HepG2 (cell line): Measurements from ENCODE around the gene CHRNA3. TPM values are rescaled to one million over a fixed set of nuclear protein-coding genes. Genes with fewer than 3 reads are reported as not detected.

ENCODE experiments used
- ATAC-seq: fragments of 200-7000 bp; cut with Tn5 transposase; 3 replicates; pipeline ENCODE4 v1.9.1; 2020; ENCODE audit warnings: mild to moderate bottlenecking, moderate library complexity
- BruUV-seq: library from RNA; stranded (reverse); fragments of 400-500 nt; replicated peaks from 2 replicates; lab custom pipeline; 2021; lab: Mats Ljungman, UMichigan
- CTCF ChIA-PET: fragments of 300-600 bp; formaldehyde crosslinking; extraction: SDS; loops from one replicate; lab custom pipeline; 2021; ENCODE audit warnings: low total read pairs, inconsistent platforms, low intra/inter-chr PET ratio; lab: Yijun Ruan, JAX
- POLR2A ChIA-PET: fragments of 350-600 bp; sonication (Branson Sonifier 250); formaldehyde crosslinking; loops from one replicate; lab custom pipeline; 2020; ENCODE audit warnings: antibody characterized with exemption, inconsistent platforms; lab: Yijun Ruan, JAX
- DNase-seq: peaks from one replicate; pipeline ENCODE4 v3.0.0-alpha.2; 2015; ENCODE audit warnings: low spot score
- FAIRE-seq: peaks from 3 replicates; lab custom pipeline; 2011; peaks lifted over from hg19 to GRCh38; lab: Jason Lieb, UNC
- H2AFZ ChIP-seq: one replicate; pipeline ENCODE4 v1.6.1; 2011; ENCODE audit warnings: low read length, inconsistent platforms
- H3K27ac ChIP-seq: fragments of 300-600 bp; 3 replicates; pipeline ENCODE4 v1.8.0; 2011; ENCODE audit warnings: mixed run types, mild to moderate bottlenecking, mixed read lengths, low read length, inconsistent platforms; ENCODE audit not compliant: insufficient read depth; ENCODE audit errors: extremely low read length
- H3K27me3 ChIP-seq, 2 experiments: fragments of 200-600 bp in 1 of 2; 2 replicates in 1 of 2; 3 replicates in 1 of 2; pipeline versions ENCODE4 v1.6.0 to v1.8.0; 2011; ENCODE audit warnings: low read length in 2 of 2, mild to moderate bottlenecking in 2 of 2, moderate library complexity in 2 of 2, inconsistent platforms in 1 of 2; ENCODE audit not compliant: insufficient read depth in 2 of 2, control insufficient read depth in 1 of 2
- H3K36me3 ChIP-seq, 2 experiments: fragments of 200-600 bp in 1 of 2; replicated peaks in 1 of 2; 2 replicates in 1 of 2; 3 replicates in 1 of 2; pipeline versions ENCODE4 v1.5.1 to v1.8.0; 2011; ENCODE audit warnings: low read length in 2 of 2, inconsistent platforms in 1 of 2; ENCODE audit not compliant: insufficient read depth in 2 of 2, control insufficient read depth in 1 of 2
- H3K4me1 ChIP-seq: 2 replicates; pipeline ENCODE4 v1.5.1; 2012; ENCODE audit warnings: low read length, inconsistent platforms; ENCODE audit not compliant: insufficient read depth
- H3K4me2 ChIP-seq: 2 replicates; pipeline ENCODE4 v1.6.0; 2011; ENCODE audit warnings: low read depth, low read length, inconsistent platforms
- H3K4me3 ChIP-seq, 3 experiments: fragments of 200-600 bp in 1 of 3; sonication (generic), shearing (Covaris generic) in 1 of 3; replicated peaks in 1 of 3; 2 replicates each; pipeline ENCODE4 v1.5.1; 2011 to 2016; ENCODE audit warnings: low read length in 3 of 3, inconsistent platforms in 2 of 3, low read depth in 2 of 3, mild to moderate bottlenecking in 2 of 3, control low read depth in 1 of 3, mixed read lengths in 1 of 3; ENCODE audit not compliant: insufficient read depth in 1 of 3
- H3K79me2 ChIP-seq: one replicate; pipeline ENCODE4 v1.6.1; 2011; ENCODE audit warnings: low read length, inconsistent platforms; ENCODE audit not compliant: insufficient read depth
- H3K9ac ChIP-seq: 2 replicates; pipeline ENCODE4 v1.6.0; 2011; ENCODE audit warnings: mild to moderate bottlenecking, low read depth, low read length, inconsistent platforms; ENCODE audit not compliant: insufficient read depth
- H3K9me3 ChIP-seq: 2 replicates; pipeline ENCODE4 v1.5.1; 2012; ENCODE audit warnings: mild to moderate bottlenecking, low read length
- H4K20me1 ChIP-seq: 2 replicates; pipeline ENCODE4 v1.6.0; 2011; ENCODE audit warnings: inconsistent platforms, mild to moderate bottlenecking, low read length, moderate library complexity; ENCODE audit not compliant: insufficient read depth
- ARHGAP35 ChIP-seq: sonication (generic); formaldehyde crosslinking; IDR thresholded peaks from 2 replicates; pipeline ENCODE4 v1.9.0; 2022; ENCODE audit warnings: mild to moderate bottlenecking, inconsistent platforms, moderate library complexity, missing genetic modification reagents, borderline replicate concordance
- KDM5B ChIP-seq: sonication (generic); formaldehyde crosslinking; IDR thresholded peaks from 2 replicates; pipeline ENCODE4 v1.4.0; 2020; ENCODE audit warnings: missing genetic modification reagents, mild to moderate bottlenecking, borderline replicate concordance
- KLF6 ChIP-seq: IDR thresholded peaks from 2 replicates; pipeline ENCODE4 v1.8.0; 2016; ENCODE audit warnings: missing biosample characterization, missing genetic modification reagents
- NFE2L2 ChIP-seq: fragments of 150-350 bp; IDR thresholded peaks from 2 replicates; pipeline ENCODE4 v1.6.1; 2014; ENCODE audit warnings: low read length
- SCMH1 ChIP-seq: sonication (generic); formaldehyde crosslinking; IDR thresholded peaks from 2 replicates; pipeline ENCODE4 v1.9.0; 2021; ENCODE audit warnings: missing genetic modification reagents, mild to moderate bottlenecking, borderline replicate concordance
- SIN3B ChIP-seq: fragments of 150-350 bp; IDR thresholded peaks from 2 replicates; pipeline ENCODE4 v1.6.1; 2014; ENCODE audit warnings: low read length
- SMAD1 ChIP-seq: sonication (generic); formaldehyde crosslinking; IDR thresholded peaks from 2 replicates; pipeline ENCODE4 v1.4.0; 2020; ENCODE audit warnings: missing genetic modification reagents, low read depth, mild to moderate bottlenecking, borderline replicate concordance
- SRF ChIP-seq: IDR thresholded peaks from 2 replicates; pipeline ENCODE4 v1.6.1; 2011; ENCODE audit warnings: mild to moderate bottlenecking, low read depth, low read length, moderate library complexity
- ZNF326 ChIP-seq: sonication (generic); formaldehyde crosslinking; IDR thresholded peaks from 2 replicates; pipeline ENCODE4 v1.4.0; 2020; ENCODE audit warnings: missing genetic modification reagents, borderline replicate concordance
- ZNF614 ChIP-seq: IDR thresholded peaks from 2 replicates; pipeline ENCODE4 v1.6.1; 2018; ENCODE audit warnings: missing biosample characterization, missing genetic modification reagents, inconsistent platforms, borderline replicate concordance
- ZNF7 ChIP-seq: IDR thresholded peaks from 2 replicates; pipeline ENCODE4 v1.6.1; 2016; ENCODE audit warnings: missing biosample characterization, missing genetic modification reagents
- WGBS: methylation state at CpG from one replicate; pipeline ENCODE4 v1.1.6; 2017; ENCODE audit warnings: low lambda C conversion rate; 5-methylcytosine and 5-hydroxymethylcytosine counted together
- in situ Hi-C: cut with HindIII; loops from 2 replicates; pipeline ENCODE4 v1.10.0; 2017; ENCODE audit warnings: low pct_unique_long_range_greater_than_20kb; ENCODE audit not compliant: extremely low pct_ligation_motif_present
- intact Hi-C: fragments of 100-400 bp; cut with micrococcal nuclease; formaldehyde crosslinking; loops from one replicate; pipeline ENCODE4 v1.10.0; 2022; ENCODE audit not compliant: unreplicated experiment
- polyA plus RNA-seq, 8 experiments: library from polyadenylated mRNA; depleted of rRNA in 3 of 8; stranded (reverse) in 7 of 8; unstranded in 1 of 8; fragments of >200 nt; fragmentation: Illumina TruSeq in 4 of 8; extraction: Trizol in 4 of 8; gene quantifications; 2 replicates each; pipeline versions ENCODE4 v1.2.1 to v1.2.3, GENCODE V29; 2011 to 2016; ENCODE audit warnings: low read depth in 4 of 8, missing spikeins in 1 of 8, mixed read lengths in 1 of 8; ENCODE audit not compliant: insufficient read depth in 1 of 8
- total RNA-seq, 5 experiments: library from RNA; depleted of rRNA; stranded (reverse); fragments of >200 nt; fragmentation: Illumina TruSeq; extraction: Trizol; gene quantifications; 2 replicates each; pipeline ENCODE4 v1.2.3, GENCODE V29; 2016; ENCODE audit warnings: low read depth in 1 of 5
- TF ChIP-seq, protein P1 (sequence below): sonication (generic); formaldehyde crosslinking; IDR thresholded peaks from 2 replicates; pipeline ENCODE4 v1.4.0; 2020; ENCODE audit warnings: missing genetic modification reagents, borderline replicate concordance
- TF ChIP-seq, protein P2 (sequence below): IDR thresholded peaks from 2 replicates; pipeline ENCODE4 v1.4.0; 2020; ENCODE audit warnings: mild to moderate bottlenecking, missing genetic modification reagents
- TF ChIP-seq, protein P3 (sequence below): sonication (generic); formaldehyde crosslinking; IDR thresholded peaks from 2 replicates; pipeline ENCODE4; 2020; ENCODE audit warnings: missing genetic modification reagents, mild to moderate bottlenecking, borderline replicate concordance

The CHRNA3 gene
- total and polyA plus RNA-seq, 2 of the 13 experiments (the other 11 are each of a cell fraction or from before 2014, with no cell fraction given): not detected

DNA sequence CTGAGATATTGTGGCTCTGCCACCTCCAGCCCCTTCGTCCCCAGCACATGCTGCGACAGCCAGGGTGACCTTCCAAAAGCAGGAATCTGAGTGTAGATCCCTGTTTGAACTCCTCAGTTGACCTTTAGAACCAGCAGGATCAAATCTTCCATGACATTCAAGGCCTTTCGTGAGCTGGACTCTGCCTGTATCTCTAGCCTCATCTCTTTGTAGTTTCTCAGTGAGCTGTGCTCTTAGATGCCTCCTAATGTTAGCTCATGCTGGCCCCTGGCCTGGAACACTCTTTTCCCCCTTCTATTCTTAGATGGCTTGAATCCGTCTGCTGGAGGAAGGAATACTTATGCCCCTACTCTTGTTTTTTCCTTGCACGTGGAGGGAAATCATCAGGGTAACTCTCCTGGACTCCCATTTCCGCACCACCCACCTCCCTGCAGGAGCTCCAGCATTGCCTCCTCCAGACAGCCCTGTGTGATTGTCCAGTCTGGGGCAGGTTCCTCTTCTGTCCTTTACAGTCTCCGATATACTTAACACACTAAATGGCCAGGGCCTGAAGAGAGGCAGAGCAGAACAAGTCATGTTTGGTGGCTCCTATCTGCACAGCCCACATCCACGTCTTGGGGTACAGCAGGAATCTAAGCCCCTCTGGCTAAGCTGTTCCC, 46.9 kb upstream of the CHRNA3 start:
- CTCF ChIA-PET: no interaction called here
- Histone ChIP-seq H3K79me2 (no peaks in the 10 kb centered on the region), H3K9me3 (no peaks in the 10 kb centered on the region), H3K27me3 (0 out of 5 replicates have a peak, but pooled peaks cover 0 to 3% of the 10 kb centered on the region in 2 experiments), H3K4me1 (peaks cover 24% of the 10 kb centered on the region), H3K9ac (no peak overlapping the region), H3K4me3 (no peak overlapping the region), H3K4me2 (peak overlapping the region; percentile 13; the same call in 1 of the 2 replicates), H3K27ac (peak overlapping the region; percentile 26), H4K20me1 (no peaks in the 10 kb centered on the region), H3K36me3 (no peaks in the 10 kb centered on the region), H2AFZ (no peak overlapping the region)
- peak; percentile 82 for ATAC-seq
- in situ Hi-C loops (no loop called here), intact Hi-C loops (no loop called here)
- no peak for FAIRE-seq
- 24% methylated on average over 7 of the region's 8 CpGs for WGBS
- no TSS peak for BruUV-seq
- DNase-seq: peak; percentile 29
- POLR2A ChIA-PET: no interaction called here
- TF ChIP-seq SRF: no peak
- TF ChIP-seq ARHGAP35 (CRISPR knock-in tag): no peak
- TF ChIP-seq KDM5B (CRISPR knock-in tag): no peak
- TF ChIP-seq ZNF7 (CRISPR knock-in tag): peak; percentile 86
- TF ChIP-seq ZNF614 (CRISPR knock-in tag): no peak
- TF ChIP-seq, protein P1, sequence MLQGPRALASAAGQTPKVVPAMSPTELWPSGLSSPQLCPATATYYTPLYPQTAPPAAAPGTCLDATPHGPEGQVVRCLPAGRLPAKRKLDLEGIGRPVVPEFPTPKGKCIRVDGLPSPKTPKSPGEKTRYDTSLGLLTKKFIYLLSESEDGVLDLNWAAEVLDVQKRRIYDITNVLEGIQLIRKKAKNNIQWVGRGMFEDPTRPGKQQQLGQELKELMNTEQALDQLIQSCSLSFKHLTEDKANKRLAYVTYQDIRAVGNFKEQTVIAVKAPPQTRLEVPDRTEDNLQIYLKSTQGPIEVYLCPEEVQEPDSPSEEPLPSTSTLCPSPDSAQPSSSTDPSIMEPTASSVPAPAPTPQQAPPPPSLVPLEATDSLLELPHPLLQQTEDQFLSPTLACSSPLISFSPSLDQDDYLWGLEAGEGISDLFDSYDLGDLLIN (CRISPR knock-in tag): no peak
- TF ChIP-seq KLF6: no peak
- TF ChIP-seq, protein P2, sequence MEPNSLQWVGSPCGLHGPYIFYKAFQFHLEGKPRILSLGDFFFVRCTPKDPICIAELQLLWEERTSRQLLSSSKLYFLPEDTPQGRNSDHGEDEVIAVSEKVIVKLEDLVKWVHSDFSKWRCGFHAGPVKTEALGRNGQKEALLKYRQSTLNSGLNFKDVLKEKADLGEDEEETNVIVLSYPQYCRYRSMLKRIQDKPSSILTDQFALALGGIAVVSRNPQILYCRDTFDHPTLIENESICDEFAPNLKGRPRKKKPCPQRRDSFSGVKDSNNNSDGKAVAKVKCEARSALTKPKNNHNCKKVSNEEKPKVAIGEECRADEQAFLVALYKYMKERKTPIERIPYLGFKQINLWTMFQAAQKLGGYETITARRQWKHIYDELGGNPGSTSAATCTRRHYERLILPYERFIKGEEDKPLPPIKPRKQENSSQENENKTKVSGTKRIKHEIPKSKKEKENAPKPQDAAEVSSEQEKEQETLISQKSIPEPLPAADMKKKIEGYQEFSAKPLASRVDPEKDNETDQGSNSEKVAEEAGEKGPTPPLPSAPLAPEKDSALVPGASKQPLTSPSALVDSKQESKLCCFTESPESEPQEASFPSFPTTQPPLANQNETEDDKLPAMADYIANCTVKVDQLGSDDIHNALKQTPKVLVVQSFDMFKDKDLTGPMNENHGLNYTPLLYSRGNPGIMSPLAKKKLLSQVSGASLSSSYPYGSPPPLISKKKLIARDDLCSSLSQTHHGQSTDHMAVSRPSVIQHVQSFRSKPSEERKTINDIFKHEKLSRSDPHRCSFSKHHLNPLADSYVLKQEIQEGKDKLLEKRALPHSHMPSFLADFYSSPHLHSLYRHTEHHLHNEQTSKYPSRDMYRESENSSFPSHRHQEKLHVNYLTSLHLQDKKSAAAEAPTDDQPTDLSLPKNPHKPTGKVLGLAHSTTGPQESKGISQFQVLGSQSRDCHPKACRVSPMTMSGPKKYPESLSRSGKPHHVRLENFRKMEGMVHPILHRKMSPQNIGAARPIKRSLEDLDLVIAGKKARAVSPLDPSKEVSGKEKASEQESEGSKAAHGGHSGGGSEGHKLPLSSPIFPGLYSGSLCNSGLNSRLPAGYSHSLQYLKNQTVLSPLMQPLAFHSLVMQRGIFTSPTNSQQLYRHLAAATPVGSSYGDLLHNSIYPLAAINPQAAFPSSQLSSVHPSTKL (CRISPR knock-in tag): 0 out of 2 replicates have a peak, but pooled peaks have one; percentile 28
- no peak for TF ChIP-seq SMAD1
- no peak for TF ChIP-seq NFE2L2
- TF ChIP-seq ZNF326 (CRISPR knock-in tag): no peak
- TF ChIP-seq, protein P3, sequence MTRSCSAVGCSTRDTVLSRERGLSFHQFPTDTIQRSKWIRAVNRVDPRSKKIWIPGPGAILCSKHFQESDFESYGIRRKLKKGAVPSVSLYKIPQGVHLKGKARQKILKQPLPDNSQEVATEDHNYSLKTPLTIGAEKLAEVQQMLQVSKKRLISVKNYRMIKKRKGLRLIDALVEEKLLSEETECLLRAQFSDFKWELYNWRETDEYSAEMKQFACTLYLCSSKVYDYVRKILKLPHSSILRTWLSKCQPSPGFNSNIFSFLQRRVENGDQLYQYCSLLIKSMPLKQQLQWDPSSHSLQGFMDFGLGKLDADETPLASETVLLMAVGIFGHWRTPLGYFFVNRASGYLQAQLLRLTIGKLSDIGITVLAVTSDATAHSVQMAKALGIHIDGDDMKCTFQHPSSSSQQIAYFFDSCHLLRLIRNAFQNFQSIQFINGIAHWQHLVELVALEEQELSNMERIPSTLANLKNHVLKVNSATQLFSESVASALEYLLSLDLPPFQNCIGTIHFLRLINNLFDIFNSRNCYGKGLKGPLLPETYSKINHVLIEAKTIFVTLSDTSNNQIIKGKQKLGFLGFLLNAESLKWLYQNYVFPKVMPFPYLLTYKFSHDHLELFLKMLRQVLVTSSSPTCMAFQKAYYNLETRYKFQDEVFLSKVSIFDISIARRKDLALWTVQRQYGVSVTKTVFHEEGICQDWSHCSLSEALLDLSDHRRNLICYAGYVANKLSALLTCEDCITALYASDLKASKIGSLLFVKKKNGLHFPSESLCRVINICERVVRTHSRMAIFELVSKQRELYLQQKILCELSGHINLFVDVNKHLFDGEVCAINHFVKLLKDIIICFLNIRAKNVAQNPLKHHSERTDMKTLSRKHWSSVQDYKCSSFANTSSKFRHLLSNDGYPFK: no peak
- TF ChIP-seq SCMH1 (CRISPR knock-in tag): no peak
- TF ChIP-seq SIN3B: no peak
